DND-41 (cell line): ENCODE results near the gene EDA.

Experiments
- EZH2 ChIP-seq: IDR thresholded peaks from 3 replicates; pipeline ENCODE4 v1.6.1; 2012; ENCODE audit warnings: borderline replicate concordance, low read depth, mild to moderate bottlenecking, moderate library complexity, low read length, inconsistent platforms; ENCODE audit not compliant: severe bottlenecking
- TF ChIP-seq, protein P1 (sequence below): IDR thresholded peaks from 2 replicates; pipeline ENCODE4 v1.5.1; 2012; ENCODE audit warnings: borderline replicate concordance, low read length, moderate library complexity, mild to moderate bottlenecking; ENCODE audit not compliant: poor library complexity, severe bottlenecking; ENCODE audit errors: extremely low read depth

- TF ChIP-seq, protein P1, sequence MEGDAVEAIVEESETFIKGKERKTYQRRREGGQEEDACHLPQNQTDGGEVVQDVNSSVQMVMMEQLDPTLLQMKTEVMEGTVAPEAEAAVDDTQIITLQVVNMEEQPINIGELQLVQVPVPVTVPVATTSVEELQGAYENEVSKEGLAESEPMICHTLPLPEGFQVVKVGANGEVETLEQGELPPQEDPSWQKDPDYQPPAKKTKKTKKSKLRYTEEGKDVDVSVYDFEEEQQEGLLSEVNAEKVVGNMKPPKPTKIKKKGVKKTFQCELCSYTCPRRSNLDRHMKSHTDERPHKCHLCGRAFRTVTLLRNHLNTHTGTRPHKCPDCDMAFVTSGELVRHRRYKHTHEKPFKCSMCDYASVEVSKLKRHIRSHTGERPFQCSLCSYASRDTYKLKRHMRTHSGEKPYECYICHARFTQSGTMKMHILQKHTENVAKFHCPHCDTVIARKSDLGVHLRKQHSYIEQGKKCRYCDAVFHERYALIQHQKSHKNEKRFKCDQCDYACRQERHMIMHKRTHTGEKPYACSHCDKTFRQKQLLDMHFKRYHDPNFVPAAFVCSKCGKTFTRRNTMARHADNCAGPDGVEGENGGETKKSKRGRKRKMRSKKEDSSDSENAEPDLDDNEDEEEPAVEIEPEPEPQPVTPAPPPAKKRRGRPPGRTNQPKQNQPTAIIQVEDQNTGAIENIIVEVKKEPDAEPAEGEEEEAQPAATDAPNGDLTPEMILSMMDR = no peak
- no peak for TF ChIP-seq EZH2
These were observed 385.9 kb downstream of the EDA start for GRCh38 chrX:70001708-70002341.
